Esophagus squamous epithelium (tissue), 5 donors: ENCODE results near the gene POLR1B. TPM values are rescaled to one million over a fixed set of nuclear protein-coding genes. Genes with fewer than 3 reads are reported as not detected.
"Not testable (repeated sequence)": the region's sequence is repeated elsewhere in the genome, so short reads cannot be mapped to it uniquely, and the experiment has no call there.

Source experiments
- DNase-seq: peaks from one replicate; lab custom pipeline; 2025; lab: John Stamatoyannopoulos, UW
- H3K27ac ChIP-seq, 4 donors: fragments of 200-600 bp; sonication (generic); one replicate each; pipeline ENCODE4 v1.5.1; 2016 to 2019; ENCODE audit warnings: mild to moderate bottlenecking in 1 of 4
- H3K27me3 ChIP-seq, 4 donors: fragments of 200-600 bp; sonication (generic); 1 replicate in 3 of 4; 2 replicates in 1 of 4; pipeline versions ENCODE4 v1.5.1 to v1.6.0; 2017 to 2021; ENCODE audit warnings: antibody characterized with exemption in 1 of 4
- H3K36me3 ChIP-seq, 3 donors: fragments of 200-600 bp; sonication (generic); one replicate each; pipeline ENCODE4 v1.5.1; 2016 to 2019
- H3K4me1 ChIP-seq, 3 donors: fragments of 200-600 bp; sonication (generic); one replicate each; pipeline ENCODE4 v1.5.1; 2017 to 2019
- H3K4me3 ChIP-seq, 4 donors: fragments of 200-600 bp; sonication (generic); 1 replicate in 3 of 4; 2 replicates in 1 of 4; pipeline ENCODE4 v1.5.1; 2016 to 2019; ENCODE audit warnings: mild to moderate bottlenecking in 2 of 4, moderate library complexity in 1 of 4
- H3K9me3 ChIP-seq, 3 donors: fragments of 200-600 bp; sonication (generic); one replicate each; pipeline ENCODE4 v1.5.1; 2016 to 2019
- POLR2A ChIP-seq, 4 donors: fragments of 450-650 bp; IDR thresholded peaks; one replicate each; pipeline ENCODE4 v1.6.1; 2017; ENCODE audit warnings: antibody characterized with exemption in 4 of 4, mild to moderate bottlenecking in 4 of 4, moderate library complexity in 3 of 4
- WGBS, 2 donors: methylation state at CpG; one replicate each; pipeline ENCODE4 v1.1.5; 2018; 5-methylcytosine and 5-hydroxymethylcytosine counted together
- intact Hi-C: fragments of 100-400 bp; cut with DNase I; formaldehyde crosslinking; loops from one replicate; pipeline ENCODE4 v1.15.0; 2022
- total RNA-seq, 4 donors: library from RNA; depleted of rRNA; stranded (reverse); fragments of >200 nt; gene quantifications; one replicate each; pipeline ENCODE4 v1.1.0, GENCODE V29; 2016
- TF ChIP-seq, protein P1 (sequence below), 6 experiments: fragments of 450-650 bp in 4 of 6; fragments of 200-600 bp in 2 of 6; sonication (generic) in 2 of 6; IDR thresholded peaks; one replicate each; pipeline ENCODE4 v1.5.1; 2016 to 2019; ENCODE audit warnings: antibody characterized with exemption in 6 of 6, mild to moderate bottlenecking in 4 of 6, moderate library complexity in 4 of 6
- donor health status: DM: yes; HTN: yes; CAD: no.

The POLR1B gene
- total RNA-seq, 4 donors from 2014 or later: 16.7 to 31.3 (median 21.1) TPM

DNA sequence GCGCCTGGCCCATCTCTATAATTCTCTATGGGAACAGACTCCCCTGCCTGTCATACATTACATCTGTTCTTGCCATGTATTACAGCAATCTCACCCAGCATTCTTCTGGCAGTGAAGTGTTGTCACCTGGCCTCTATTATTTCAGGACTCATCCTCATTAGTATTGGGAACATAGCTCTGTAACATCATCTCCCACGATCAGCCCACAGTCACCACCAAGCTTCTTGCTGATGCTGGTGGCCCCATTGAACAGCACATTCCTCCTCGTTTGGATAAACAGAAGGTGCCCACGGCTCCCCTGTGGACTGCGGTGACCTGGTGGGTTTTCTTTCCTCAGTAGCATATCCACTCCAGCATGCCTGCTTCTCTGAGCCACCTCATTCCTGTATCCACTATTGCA is 63.7 kb downstream of the POLR1B start:
- H3K4me1 ChIP-seq: no peaks in the 10 kb centered on the region
- TF ChIP-seq, protein P1, sequence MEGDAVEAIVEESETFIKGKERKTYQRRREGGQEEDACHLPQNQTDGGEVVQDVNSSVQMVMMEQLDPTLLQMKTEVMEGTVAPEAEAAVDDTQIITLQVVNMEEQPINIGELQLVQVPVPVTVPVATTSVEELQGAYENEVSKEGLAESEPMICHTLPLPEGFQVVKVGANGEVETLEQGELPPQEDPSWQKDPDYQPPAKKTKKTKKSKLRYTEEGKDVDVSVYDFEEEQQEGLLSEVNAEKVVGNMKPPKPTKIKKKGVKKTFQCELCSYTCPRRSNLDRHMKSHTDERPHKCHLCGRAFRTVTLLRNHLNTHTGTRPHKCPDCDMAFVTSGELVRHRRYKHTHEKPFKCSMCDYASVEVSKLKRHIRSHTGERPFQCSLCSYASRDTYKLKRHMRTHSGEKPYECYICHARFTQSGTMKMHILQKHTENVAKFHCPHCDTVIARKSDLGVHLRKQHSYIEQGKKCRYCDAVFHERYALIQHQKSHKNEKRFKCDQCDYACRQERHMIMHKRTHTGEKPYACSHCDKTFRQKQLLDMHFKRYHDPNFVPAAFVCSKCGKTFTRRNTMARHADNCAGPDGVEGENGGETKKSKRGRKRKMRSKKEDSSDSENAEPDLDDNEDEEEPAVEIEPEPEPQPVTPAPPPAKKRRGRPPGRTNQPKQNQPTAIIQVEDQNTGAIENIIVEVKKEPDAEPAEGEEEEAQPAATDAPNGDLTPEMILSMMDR (IDR thresholded peaks at IDR 0.05): no peak
- TF ChIP-seq POLR2A (IDR thresholded peaks at IDR 0.05): no peak
- H3K27ac ChIP-seq: no peak overlapping the region
- no peak overlapping the region for H3K4me3 ChIP-seq
- no peaks in the 10 kb centered on the region for H3K27me3 ChIP-seq
- intact Hi-C loops: loop anchor here (10.0 kb wide), 1 partner anchor 339 kb away; no protein-coding TSS in a partner anchor
- no peaks in the 10 kb centered on the region for H3K9me3 ChIP-seq
- 78 to 96% methylated on average over 5 of the region's 5 CpGs for WGBS, 2 donors
- DNase-seq: no peak
- H3K36me3 ChIP-seq: no peaks in the 10 kb centered on the region

DNA sequence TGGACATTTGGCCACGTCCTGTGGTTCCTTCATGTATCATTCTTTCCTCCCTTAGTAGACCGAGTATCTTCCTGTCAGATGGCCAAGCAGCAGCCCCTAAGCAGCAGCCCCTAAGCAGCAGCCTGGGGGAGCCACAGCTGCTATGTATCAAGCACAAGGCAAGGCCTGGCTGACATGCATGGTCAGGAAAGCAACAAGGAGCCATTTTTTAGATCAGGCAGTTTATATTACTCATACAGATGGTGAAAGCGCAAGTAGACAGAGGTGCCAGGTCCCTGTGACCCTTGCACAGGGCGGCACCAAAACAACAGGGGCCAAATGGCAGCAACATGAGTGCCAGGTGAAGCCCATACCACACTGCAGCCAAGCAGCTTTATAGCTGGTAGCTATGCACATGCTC is 64.3 kb downstream of the POLR1B start:
- H3K4me3 ChIP-seq: no peak overlapping the region
- DNase-seq: no peak
- H3K9me3 ChIP-seq: no peaks in the 10 kb centered on the region
- H3K27me3 ChIP-seq: no peaks in the 10 kb centered on the region
- no peak overlapping the region for H3K27ac ChIP-seq
- no peaks in the 10 kb centered on the region for H3K36me3 ChIP-seq
- TF ChIP-seq, protein P1 (IDR thresholded peaks at IDR 0.05): no peak
- TF ChIP-seq POLR2A (IDR thresholded peaks at IDR 0.05): no peak
- WGBS, 2 donors: 54 to 94% methylated on average over 2 to 4 of the region's 4 CpGs
- intact Hi-C loops: loop anchor here (10.0 kb wide), 1 partner anchor 338 kb away; no protein-coding TSS in a partner anchor
- no peaks in the 10 kb centered on the region for H3K4me1 ChIP-seq

DNA sequence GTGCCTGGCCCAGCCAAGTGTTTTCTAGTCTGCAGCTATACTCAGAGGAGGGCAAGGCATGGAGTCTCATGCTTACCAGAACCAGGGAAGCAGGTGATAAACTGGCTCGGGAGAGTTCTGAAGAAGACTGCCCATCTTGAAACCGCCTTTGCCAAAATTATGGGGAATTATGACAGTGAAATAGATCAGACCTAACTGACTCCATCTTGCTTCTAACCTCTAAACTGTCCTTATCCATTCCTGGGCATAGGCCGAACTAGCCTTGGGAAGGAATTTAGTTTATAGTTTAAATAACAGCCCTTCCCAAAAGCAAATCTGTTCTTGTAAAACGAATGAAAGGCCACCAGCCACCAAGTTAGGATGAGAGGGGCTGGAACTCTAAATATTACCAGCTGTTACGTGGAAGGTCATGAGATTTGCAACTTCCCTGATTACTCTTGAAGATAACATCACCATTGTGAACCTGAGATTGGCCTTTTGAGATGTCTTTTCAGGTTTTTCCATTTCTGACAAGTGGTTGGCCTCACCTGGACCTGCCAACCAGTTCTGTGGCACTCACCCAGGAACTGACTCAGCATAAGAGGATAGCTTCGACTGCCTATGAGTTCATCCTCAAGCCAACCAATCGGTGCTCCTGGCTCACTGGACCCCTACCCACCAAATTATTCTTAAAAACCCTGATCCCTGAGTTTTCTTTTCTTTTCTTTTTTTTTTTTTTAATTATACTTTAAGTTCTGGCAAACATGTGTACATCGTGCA is 65.6 kb downstream of the POLR1B start:
- no peak for TF ChIP-seq POLR2A (IDR thresholded peaks at IDR 0.05)
- TF ChIP-seq, protein P1 (IDR thresholded peaks at IDR 0.05): no peak
- H3K4me1 ChIP-seq: no peaks in the 10 kb centered on the region
- H3K9me3 ChIP-seq: no peaks in the 10 kb centered on the region
- no peak overlapping the region for H3K4me3 ChIP-seq
- WGBS, 2 donors: 76 to 78% methylated on average over 8 of the region's 8 CpGs
- no peak for DNase-seq
- intact Hi-C loops: loop anchor here (10.0 kb wide), 1 partner anchor 337 kb away; no protein-coding TSS in a partner anchor
- H3K36me3 ChIP-seq: no peaks in the 10 kb centered on the region
- H3K27me3 ChIP-seq: no peaks in the 10 kb centered on the region
- H3K27ac ChIP-seq: no peak overlapping the region

DNA sequence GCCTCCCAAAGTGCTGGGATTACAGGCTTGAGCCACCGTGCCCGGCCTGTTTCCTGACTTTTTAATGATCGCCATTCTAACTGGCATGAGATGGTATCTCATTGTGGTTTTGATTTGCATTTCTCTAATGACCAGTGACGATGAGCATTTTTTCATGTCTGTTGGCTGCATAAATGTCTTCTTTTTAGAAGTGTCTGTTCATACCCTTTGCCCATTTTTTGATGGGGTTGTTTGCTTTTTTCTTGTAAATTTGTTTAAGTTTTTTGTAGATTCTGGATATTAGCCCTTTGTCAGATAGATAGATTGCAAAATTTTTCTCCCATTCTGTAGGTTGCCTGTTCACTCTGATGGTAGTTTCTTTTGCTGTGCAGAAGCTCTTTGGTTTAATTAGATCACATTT is 67.1 kb downstream of the POLR1B start:
- H3K4me3 ChIP-seq, H3K9me3 ChIP-seq, DNase-seq, H3K36me3 ChIP-seq, H3K27me3 ChIP-seq, H3K4me1 ChIP-seq, H3K27ac ChIP-seq: not testable (repeated sequence)
- intact Hi-C loops: loop anchor here (10.0 kb wide), 1 partner anchor 335 kb away; no protein-coding TSS in a partner anchor
- 89 to 97% methylated on average over 4 of the region's 4 CpGs for whole genome bisulfite sequencing, 2 donors

DNA sequence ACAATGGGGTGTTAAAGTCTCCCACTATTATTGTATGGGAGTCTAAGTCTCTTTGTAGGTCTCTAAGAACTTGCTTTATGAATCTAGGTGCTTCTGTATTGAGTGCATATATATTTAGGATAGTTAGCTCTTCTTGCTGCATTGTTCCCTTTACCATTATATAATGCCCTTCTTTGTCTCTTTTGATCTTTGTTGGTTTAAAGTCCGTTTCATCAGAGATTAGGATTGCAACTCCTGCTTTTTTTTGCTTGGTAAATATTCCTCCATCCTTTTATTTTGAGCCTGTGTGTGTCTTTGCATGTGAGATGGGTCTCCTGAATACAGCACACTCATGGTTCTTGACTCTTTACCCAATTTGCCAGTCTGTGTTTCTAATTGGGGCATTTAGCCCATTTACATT is 70.0 kb downstream of the POLR1B start:
- H3K4me1 ChIP-seq, H3K27ac ChIP-seq, H3K9me3 ChIP-seq, DNase-seq, H3K4me3 ChIP-seq, intact Hi-C loops, H3K36me3 ChIP-seq, H3K27me3 ChIP-seq: not testable (repeated sequence)
- WGBS, 2 donors: 39 to 54% methylated on average over 1 of the region's 1 CpG

DNA sequence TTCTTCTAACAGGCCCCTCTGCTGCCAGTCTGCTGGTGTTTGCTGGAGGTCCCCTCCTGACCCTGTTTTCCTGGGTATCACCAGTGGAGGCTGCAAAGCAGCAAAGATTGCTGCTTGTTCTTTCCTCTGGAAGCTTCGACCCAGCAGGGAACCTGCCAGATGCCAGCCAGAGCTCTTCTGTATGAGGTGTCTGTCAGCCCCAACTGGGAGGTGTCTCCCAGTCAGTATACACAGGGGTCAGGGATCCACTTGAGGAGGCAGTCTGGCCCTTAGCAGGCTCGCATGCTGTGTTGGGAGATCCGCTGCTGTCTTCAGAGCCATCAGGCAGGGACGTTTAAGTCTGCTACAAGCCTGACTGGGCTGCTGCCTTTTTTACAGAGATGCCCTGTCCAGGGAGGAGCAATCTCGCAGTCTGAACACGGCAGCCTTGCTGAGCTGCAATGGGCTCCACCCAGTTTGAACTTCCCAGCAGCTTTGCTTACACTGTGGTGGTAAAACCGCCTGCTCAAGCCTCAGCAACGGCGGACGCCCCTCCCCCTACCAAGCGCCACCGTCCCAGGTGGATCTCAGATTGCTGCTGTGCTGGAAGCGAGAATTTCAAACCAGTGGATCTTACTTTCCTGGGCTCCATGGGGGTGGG is 72.1 kb downstream of the POLR1B start:
- no peak for DNase-seq
- TF ChIP-seq, protein P1 (IDR thresholded peaks at IDR 0.05): no peak
- intact Hi-C loops: no loop called here
- 0 to 79% methylated on average over 1 to 9 of the region's 13 CpGs for WGBS, 2 donors
- H3K4me3 ChIP-seq: no peak overlapping the region
- no peaks in the 10 kb centered on the region for H3K9me3 ChIP-seq
- no peaks in the 10 kb centered on the region for H3K4me1 ChIP-seq
- no peak overlapping the region for H3K27ac ChIP-seq
- no peaks in the 10 kb centered on the region for H3K27me3 ChIP-seq
- no peaks in the 10 kb centered on the region for H3K36me3 ChIP-seq
